Measurements from ENCODE around the gene MPZL3. TPM values are rescaled to one million over a fixed set of nuclear protein-coding genes. Genes with fewer than 3 reads are reported as not detected.

MPZL3 gene
- total RNA-seq, 1 experiment from 2014 or later: 8.7 TPM

DNA sequence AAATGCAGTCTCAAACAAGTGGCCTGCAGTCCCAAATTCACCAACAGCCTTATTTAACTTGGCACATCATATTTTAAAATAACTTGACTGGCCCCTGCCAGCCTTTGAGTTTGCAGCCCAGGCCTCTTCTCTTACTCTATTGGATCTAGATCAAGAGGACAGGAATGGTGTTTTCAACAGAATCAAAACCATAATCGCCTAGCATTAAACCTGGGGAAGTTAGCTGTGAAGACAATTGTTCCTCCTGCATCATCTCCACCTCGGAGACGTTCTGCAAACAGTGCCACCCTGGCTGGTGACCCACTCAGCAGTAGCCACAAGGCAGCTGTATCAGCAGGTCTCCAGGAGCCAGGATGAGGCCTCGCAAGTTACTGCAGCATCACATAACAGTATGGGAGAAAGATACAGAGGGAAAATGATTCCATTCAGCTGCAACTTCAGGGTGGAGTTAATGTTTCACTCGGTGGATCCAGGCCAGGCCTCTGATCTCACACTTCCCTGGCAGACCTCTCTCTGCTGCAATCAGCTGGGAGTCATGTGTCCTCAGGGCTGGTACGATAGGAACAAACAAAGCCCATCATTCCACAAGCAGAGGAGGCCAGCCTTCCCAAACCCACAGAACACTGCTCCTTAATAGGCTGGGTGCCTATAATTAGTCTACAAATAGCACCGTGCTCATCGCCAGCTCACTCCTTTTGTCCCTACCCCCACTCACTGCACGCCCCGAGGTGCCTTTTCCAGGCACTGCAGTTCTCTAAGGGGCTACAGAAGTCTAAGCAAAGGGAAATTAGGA is 57.1 kb downstream of the MPZL3 start:
- Histone ChIP-seq H4K20me1 (ENCODE audit: insufficient read depth) (no peaks in the 10 kb centered on the region), H3K9ac (ENCODE audit: low read length) (no peak overlapping the region), H3K9me2 (ENCODE audit: insufficient read depth) (no peaks in the 10 kb centered on the region), H3K27me3 (ENCODE audit: insufficient read depth, low read length) (no peaks in the 10 kb centered on the region), H2AFZ (ENCODE audit: low read depth, low read length, poor library complexity, severe bottlenecking) (no peak overlapping the region), H3K4me1 (ENCODE audit: control insufficient read depth in 1 of 2, insufficient read depth in 2 of 2, low read length in 2 of 2) (peaks cover 0 to 17% of the 10 kb centered on the region in 2 experiments; a peak in 3 of 4 replicates), H3K27ac (ENCODE audit: low read depth, low read length) (no peak overlapping the region), H3K79me2 (ENCODE audit: insufficient read depth, low read length) (no peaks in the 10 kb centered on the region), H3K4me2 (ENCODE audit: low read length) (no peak overlapping the region), H3K36me3 (ENCODE audit: control insufficient read depth in 1 of 2, insufficient read depth in 2 of 2, low read length in 2 of 2) (no peaks in the 10 kb centered on the region), H3K4me3 (replicated peaks in 1 of 2; ENCODE audit: low read depth in 1 of 2, low read length in 2 of 2) (no peak overlapping the region), H3K9me3 (ENCODE audit: control insufficient read depth in 1 of 2, insufficient read depth in 1 of 2, low read depth in 1 of 2, low read length in 2 of 2) (no peaks in the 10 kb centered on the region)
- BruUV-seq (replicated peaks): no TSS peak
- TF ChIP-seq POLR2AphosphoS5 (IDR thresholded peaks at IDR 0.05; ENCODE audit: low read depth, low read length) (no peak), SIN3A (IDR thresholded peaks at IDR 0.05; ENCODE audit: low read depth) (no peak), EGR1 (IDR thresholded peaks at IDR 0.05; ENCODE audit: low read depth) (no peak), SRF (IDR thresholded peaks at IDR 0.05; ENCODE audit: low read depth) (no peak), ELF1 (IDR thresholded peaks at IDR 0.05; ENCODE audit: borderline replicate concordance, low read depth) (no peak), POLR2A (IDR thresholded peaks at IDR 0.05; ENCODE audit: borderline replicate concordance, extremely low read depth, insufficient read depth, insufficient read length) (no peak), RAD21 (IDR thresholded peaks at IDR 0.05; ENCODE audit: low read depth) (no peak), EZH2 (IDR thresholded peaks at IDR 0.05) (no peak), CEBPB (IDR thresholded peaks at IDR 0.05; ENCODE audit: low read depth) (no peak), SP1 (IDR thresholded peaks at IDR 0.05; ENCODE audit: low read depth) (no peak)
- TF ChIP-seq, protein P1, sequence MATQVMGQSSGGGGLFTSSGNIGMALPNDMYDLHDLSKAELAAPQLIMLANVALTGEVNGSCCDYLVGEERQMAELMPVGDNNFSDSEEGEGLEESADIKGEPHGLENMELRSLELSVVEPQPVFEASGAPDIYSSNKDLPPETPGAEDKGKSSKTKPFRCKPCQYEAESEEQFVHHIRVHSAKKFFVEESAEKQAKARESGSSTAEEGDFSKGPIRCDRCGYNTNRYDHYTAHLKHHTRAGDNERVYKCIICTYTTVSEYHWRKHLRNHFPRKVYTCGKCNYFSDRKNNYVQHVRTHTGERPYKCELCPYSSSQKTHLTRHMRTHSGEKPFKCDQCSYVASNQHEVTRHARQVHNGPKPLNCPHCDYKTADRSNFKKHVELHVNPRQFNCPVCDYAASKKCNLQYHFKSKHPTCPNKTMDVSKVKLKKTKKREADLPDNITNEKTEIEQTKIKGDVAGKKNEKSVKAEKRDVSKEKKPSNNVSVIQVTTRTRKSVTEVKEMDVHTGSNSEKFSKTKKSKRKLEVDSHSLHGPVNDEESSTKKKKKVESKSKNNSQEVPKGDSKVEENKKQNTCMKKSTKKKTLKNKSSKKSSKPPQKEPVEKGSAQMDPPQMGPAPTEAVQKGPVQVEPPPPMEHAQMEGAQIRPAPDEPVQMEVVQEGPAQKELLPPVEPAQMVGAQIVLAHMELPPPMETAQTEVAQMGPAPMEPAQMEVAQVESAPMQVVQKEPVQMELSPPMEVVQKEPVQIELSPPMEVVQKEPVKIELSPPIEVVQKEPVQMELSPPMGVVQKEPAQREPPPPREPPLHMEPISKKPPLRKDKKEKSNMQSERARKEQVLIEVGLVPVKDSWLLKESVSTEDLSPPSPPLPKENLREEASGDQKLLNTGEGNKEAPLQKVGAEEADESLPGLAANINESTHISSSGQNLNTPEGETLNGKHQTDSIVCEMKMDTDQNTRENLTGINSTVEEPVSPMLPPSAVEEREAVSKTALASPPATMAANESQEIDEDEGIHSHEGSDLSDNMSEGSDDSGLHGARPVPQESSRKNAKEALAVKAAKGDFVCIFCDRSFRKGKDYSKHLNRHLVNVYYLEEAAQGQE (IDR thresholded peaks at IDR 0.05; ENCODE audit: low read depth): no peak
- TF ChIP-seq, protein P2, sequence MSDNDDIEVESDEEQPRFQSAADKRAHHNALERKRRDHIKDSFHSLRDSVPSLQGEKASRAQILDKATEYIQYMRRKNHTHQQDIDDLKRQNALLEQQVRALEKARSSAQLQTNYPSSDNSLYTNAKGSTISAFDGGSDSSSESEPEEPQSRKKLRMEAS (IDR thresholded peaks at IDR 0.05): no peak
- TF ChIP-seq, protein P3, sequence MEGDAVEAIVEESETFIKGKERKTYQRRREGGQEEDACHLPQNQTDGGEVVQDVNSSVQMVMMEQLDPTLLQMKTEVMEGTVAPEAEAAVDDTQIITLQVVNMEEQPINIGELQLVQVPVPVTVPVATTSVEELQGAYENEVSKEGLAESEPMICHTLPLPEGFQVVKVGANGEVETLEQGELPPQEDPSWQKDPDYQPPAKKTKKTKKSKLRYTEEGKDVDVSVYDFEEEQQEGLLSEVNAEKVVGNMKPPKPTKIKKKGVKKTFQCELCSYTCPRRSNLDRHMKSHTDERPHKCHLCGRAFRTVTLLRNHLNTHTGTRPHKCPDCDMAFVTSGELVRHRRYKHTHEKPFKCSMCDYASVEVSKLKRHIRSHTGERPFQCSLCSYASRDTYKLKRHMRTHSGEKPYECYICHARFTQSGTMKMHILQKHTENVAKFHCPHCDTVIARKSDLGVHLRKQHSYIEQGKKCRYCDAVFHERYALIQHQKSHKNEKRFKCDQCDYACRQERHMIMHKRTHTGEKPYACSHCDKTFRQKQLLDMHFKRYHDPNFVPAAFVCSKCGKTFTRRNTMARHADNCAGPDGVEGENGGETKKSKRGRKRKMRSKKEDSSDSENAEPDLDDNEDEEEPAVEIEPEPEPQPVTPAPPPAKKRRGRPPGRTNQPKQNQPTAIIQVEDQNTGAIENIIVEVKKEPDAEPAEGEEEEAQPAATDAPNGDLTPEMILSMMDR (IDR thresholded peaks at IDR 0.05 in 2 of 3, conservative IDR thresholded peaks at IDR 0.05 in 1 of 3; ENCODE audit: borderline replicate concordance in 1 of 3, insufficient read depth in 1 of 3, low read depth in 2 of 3, low read length in 2 of 3): no peak
- TF ChIP-seq, protein P4, sequence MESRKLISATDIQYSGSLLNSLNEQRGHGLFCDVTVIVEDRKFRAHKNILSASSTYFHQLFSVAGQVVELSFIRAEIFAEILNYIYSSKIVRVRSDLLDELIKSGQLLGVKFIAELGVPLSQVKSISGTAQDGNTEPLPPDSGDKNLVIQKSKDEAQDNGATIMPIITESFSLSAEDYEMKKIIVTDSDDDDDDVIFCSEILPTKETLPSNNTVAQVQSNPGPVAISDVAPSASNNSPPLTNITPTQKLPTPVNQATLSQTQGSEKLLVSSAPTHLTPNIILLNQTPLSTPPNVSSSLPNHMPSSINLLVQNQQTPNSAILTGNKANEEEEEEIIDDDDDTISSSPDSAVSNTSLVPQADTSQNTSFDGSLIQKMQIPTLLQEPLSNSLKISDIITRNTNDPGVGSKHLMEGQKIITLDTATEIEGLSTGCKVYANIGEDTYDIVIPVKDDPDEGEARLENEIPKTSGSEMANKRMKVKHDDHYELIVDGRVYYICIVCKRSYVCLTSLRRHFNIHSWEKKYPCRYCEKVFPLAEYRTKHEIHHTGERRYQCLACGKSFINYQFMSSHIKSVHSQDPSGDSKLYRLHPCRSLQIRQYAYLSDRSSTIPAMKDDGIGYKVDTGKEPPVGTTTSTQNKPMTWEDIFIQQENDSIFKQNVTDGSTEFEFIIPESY (IDR thresholded peaks at IDR 0.05; ENCODE audit: extremely low read depth, insufficient replicate concordance, low read length): no peak
- TF ChIP-seq, protein P5, sequence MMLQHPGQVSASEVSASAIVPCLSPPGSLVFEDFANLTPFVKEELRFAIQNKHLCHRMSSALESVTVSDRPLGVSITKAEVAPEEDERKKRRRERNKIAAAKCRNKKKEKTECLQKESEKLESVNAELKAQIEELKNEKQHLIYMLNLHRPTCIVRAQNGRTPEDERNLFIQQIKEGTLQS (IDR thresholded peaks at IDR 0.05): no peak
- DNase-seq (ENCODE audit: low read depth, low spot score) (no peak), ATAC-seq (peak; percentile 18; the same call in 1 of the 2 replicates)
- ChIA-PET RAD21 (ENCODE audit: low non-redundant PET in 1 of 2, low total read pairs in 2 of 2, uncharacterized antibody in 2 of 2, unreplicated experiment in 2 of 2) (no interaction called here), POLR2A (no interaction called here), CTCF (no interaction called here)
- intact Hi-C loops (cut with micrococcal nuclease): no loop called here
